Gastroesophageal sphincter (tissue), 4 donors: ENCODE data around the gene DDX52. TPM values are rescaled to one million over a fixed set of nuclear protein-coding genes. Genes with fewer than 3 reads are reported as not detected.

Experiments
- ATAC-seq: fragments of 150-250 bp; one replicate; pipeline ENCODE4 v1.9.1; 2016; ENCODE audit warnings: mild to moderate bottlenecking, moderate library complexity
- H3K27ac ChIP-seq, 4 donors: fragments of 200-600 bp; sonication (generic) in 3 of 4; 1 replicate in 3 of 4; 2 replicates in 1 of 4; pipeline ENCODE4 v1.5.1; 2016 to 2019
- H3K27me3 ChIP-seq: fragments of 200-600 bp; sonication (generic); one replicate; pipeline ENCODE4 v1.5.1; 2019
- H3K36me3 ChIP-seq, 2 donors: fragments of 200-600 bp; sonication (generic); one replicate each; pipeline ENCODE4 v1.5.1; 2019; ENCODE audit warnings: control low read depth in 1 of 2
- H3K4me1 ChIP-seq, 3 donors: fragments of 200-600 bp; sonication (generic); 1 replicate in 2 of 3; 2 replicates in 1 of 3; pipeline ENCODE4 v1.5.1; 2016 to 2019; ENCODE audit warnings: control low read depth in 2 of 3
- H3K4me3 ChIP-seq, 2 donors: fragments of 200-600 bp; sonication (generic); one replicate each; pipeline ENCODE4 v1.5.1; 2019; ENCODE audit warnings: mild to moderate bottlenecking in 1 of 2, moderate library complexity in 1 of 2
- H3K9me3 ChIP-seq, 3 donors: fragments of 200-600 bp; sonication (generic); one replicate each; pipeline ENCODE4 v1.5.1; 2017 to 2019; ENCODE audit warnings: control low read depth in 2 of 3
- EP300 ChIP-seq: sonication (generic); formaldehyde crosslinking; IDR thresholded peaks from one replicate; pipeline ENCODE4 v1.6.1; 2017; ENCODE audit warnings: antibody characterized with exemption, mild to moderate bottlenecking
- POLR2A ChIP-seq, 2 donors: fragments of 450-650 bp; IDR thresholded peaks; one replicate each; pipeline ENCODE4 v1.6.1; 2017; ENCODE audit warnings: antibody characterized with exemption in 2 of 2, mild to moderate bottlenecking in 2 of 2, moderate library complexity in 1 of 2
- POLR2AphosphoS5 ChIP-seq: sonication (generic); formaldehyde crosslinking; IDR thresholded peaks from one replicate; pipeline ENCODE4 v1.6.1; 2017; ENCODE audit warnings: antibody characterized with exemption
- WGBS, 2 donors: methylation state at CpG; one replicate each; pipeline ENCODE4 v1.1.5; 2018; ENCODE audit warnings: low coverage in 1 of 2; 5-methylcytosine and 5-hydroxymethylcytosine counted together
- total RNA-seq, 4 donors: library from RNA; depleted of rRNA; stranded (reverse); fragments of >200 nt; gene quantifications; one replicate each; pipeline ENCODE4 v1.1.0, GENCODE V29; 2016
- TF ChIP-seq, protein P1 (sequence below), 4 experiments: fragments of 200-600 bp in 2 of 4; fragments of 450-650 bp in 2 of 4; sonication (generic) in 1 of 4; IDR thresholded peaks; one replicate each; pipeline ENCODE4 v1.5.1; 2017 to 2019; ENCODE audit warnings: antibody characterized with exemption in 4 of 4, mild to moderate bottlenecking in 2 of 4, moderate library complexity in 2 of 4

DDX52 gene
- total RNA-seq, 4 donors from 2014 or later: 16.4 to 29.9 (median 18.3) TPM

DNA sequence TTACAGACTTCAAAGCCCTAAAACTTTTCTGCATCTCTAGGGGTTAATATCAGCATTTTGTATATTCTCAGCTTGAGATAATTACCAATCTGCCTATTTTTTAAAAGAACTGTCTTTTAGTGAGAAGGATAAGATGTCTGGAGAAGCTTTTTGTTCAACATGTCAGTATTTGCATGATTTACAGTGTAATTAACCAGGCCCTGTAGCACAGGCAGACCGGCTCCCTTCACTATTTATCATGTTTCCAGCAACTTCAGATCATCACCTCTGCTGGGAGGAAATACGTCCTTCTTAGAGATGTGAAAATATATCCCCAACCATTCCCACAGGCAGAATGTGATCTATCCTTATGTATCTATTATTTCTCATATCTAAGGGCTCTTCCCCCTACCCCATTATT lies 8.6 kb upstream of the DDX52 start:
- ATAC-seq: no peak
- Histone ChIP-seq H3K4me1 (no peaks in the 10 kb centered on the region), H3K9me3 (no peaks in the 10 kb centered on the region), H3K27me3 (peaks cover 40% of the 10 kb centered on the region), H3K27ac (no peak overlapping the region), H3K4me3 (no peak overlapping the region), H3K36me3 (no peaks in the 10 kb centered on the region)
- TF ChIP-seq EP300 (no peak), POLR2A (IDR thresholded peaks at IDR 0.05) (no peak), POLR2AphosphoS5 (no peak)
- TF ChIP-seq, protein P1, sequence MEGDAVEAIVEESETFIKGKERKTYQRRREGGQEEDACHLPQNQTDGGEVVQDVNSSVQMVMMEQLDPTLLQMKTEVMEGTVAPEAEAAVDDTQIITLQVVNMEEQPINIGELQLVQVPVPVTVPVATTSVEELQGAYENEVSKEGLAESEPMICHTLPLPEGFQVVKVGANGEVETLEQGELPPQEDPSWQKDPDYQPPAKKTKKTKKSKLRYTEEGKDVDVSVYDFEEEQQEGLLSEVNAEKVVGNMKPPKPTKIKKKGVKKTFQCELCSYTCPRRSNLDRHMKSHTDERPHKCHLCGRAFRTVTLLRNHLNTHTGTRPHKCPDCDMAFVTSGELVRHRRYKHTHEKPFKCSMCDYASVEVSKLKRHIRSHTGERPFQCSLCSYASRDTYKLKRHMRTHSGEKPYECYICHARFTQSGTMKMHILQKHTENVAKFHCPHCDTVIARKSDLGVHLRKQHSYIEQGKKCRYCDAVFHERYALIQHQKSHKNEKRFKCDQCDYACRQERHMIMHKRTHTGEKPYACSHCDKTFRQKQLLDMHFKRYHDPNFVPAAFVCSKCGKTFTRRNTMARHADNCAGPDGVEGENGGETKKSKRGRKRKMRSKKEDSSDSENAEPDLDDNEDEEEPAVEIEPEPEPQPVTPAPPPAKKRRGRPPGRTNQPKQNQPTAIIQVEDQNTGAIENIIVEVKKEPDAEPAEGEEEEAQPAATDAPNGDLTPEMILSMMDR (IDR thresholded peaks at IDR 0.05): no peak
- 26 to 60% methylated on average over 2 of the region's 2 CpGs for WGBS, 2 donors

DNA sequence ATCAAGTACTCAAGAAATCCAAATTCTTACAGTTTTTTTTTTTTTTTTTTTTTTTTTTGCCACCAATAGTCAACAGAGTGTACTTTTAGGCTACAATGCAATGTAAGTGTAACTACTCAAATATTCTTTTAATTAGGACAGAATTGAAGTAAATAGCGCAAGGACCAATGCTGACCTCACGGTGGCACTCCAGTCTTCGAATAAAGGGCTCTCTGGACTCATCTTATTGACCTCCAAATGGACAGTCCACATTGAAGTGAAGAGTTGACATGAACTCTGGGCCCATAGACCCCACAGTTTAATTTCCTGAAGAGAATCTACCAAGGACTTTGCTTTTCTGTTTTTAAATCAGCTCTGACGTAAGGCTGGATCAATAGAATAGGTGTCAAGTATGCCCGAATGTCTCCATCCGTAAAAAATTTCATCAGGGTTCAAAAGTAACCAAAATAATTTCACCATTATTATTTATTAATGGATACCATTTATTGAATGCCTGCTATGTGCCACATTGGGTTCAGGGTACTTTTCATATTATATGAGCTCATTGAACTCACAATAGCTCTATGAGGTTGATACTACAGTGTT lies 7.3 kb upstream of the DDX52 start:
- ATAC-seq: no peak
- TF ChIP-seq, protein P1 (IDR thresholded peaks at IDR 0.05): peak in 3 of 4 experiments; percentile 5 to 28 (median 20)
- no peak for TF ChIP-seq POLR2A (IDR thresholded peaks at IDR 0.05)
- Histone ChIP-seq H3K9me3 (no peaks in the 10 kb centered on the region), H3K4me1 (no peaks in the 10 kb centered on the region), H3K4me3 (no peak overlapping the region), H3K36me3 (no peaks in the 10 kb centered on the region), H3K27ac (no peak overlapping the region), H3K27me3 (peaks cover 44% of the 10 kb centered on the region)
- WGBS, 2 donors: 45 to 53% methylated on average over 6 of the region's 6 CpGs

DNA sequence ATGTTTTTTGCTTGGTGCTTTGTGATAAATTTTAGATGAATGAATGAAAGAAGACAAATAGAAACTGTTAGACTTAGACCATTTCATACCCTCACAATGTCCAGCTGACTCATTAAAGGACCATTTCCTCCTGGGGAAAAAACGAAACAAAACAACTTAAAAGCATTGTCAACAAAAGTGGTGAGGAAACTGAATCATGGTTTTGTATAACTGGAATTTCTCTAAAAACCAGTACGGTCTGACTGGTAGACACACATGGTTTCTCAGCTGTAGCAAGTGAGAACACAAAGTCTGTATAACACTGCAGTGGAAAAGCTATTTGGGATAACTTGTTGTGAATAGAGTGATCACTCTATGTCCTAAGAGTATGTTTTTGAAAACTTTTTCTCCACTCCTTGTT lies 5.3 kb upstream of the DDX52 start:
- peaks cover 0 to 5% (median 0%) of the 10 kb centered on the region in 3 donors for H3K4me1 ChIP-seq
- WGBS, 2 donors: 45 to 47% methylated on average over 2 of the region's 2 CpGs

DNA sequence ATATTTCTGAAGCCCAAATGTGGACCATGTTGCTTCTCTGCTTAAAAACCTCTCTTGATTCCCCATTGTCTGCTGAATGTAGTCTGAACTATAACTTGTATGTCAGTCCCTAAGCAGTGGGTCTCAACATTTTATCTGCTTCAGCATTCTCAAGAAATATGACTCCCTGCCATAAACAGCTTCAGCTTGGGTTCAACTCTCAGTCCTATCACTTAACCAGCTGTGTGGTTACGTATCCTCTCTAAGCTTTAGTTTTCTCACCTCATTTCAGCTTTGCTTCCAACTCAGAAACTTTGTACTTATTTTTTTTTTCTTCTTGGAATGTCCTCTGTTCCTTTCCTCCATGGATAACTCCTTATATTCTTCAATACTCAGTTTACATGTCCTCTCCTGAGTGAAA lies 4.6 kb upstream of the DDX52 start:
- Histone ChIP-seq H3K27me3 (peaks cover 50% of the 10 kb centered on the region), H3K4me1 (peaks cover 0 to 6% (median 0%) of the 10 kb centered on the region in 3 donors), H3K4me3 (no peak overlapping the region), H3K9me3 (no peaks in the 10 kb centered on the region), H3K27ac (no peak overlapping the region), H3K36me3 (no peaks in the 10 kb centered on the region)
- no peak for ATAC-seq
- WGBS, 2 donors: 33 to 67% methylated on average over 1 of the region's 1 CpG
- no peak for TF ChIP-seq POLR2A (IDR thresholded peaks at IDR 0.05)
- TF ChIP-seq EP300: no peak
- TF ChIP-seq POLR2AphosphoS5: no peak
- TF ChIP-seq, protein P1 (IDR thresholded peaks at IDR 0.05): no peak

More for the DNA sequence above, 5.3 kb upstream of the DDX52 start:
- Histone ChIP-seq H3K27me3 (peaks cover 53% of the 10 kb centered on the region), H3K36me3 (no peaks in the 10 kb centered on the region), H3K9me3 (no peaks in the 10 kb centered on the region), H3K27ac (no peak overlapping the region), H3K4me3 (no peak overlapping the region)
- no peak for ATAC-seq
- TF ChIP-seq POLR2AphosphoS5: no peak
- no peak for TF ChIP-seq EP300
- TF ChIP-seq, protein P1 (IDR thresholded peaks at IDR 0.05): no peak
- no peak for TF ChIP-seq POLR2A (IDR thresholded peaks at IDR 0.05)

DNA sequence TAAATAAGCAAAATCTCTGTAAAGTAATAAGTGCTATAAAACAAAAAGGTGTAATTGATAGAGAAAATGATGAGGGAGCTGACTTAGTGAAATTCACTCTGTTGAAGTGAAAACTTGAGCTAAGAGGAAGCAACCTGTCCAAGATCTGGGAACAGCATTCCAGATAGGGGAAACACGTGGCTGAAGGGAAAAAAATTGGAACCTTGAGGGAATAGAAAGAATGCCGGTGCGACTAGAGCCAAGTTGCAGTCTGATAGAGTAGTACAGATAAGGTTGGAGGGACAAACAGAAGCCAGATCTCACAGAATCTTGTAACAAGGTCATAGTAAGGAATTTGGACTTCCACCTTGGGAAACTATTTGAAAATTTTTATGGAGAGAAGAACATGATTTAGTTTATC lies 623 bp upstream of the DDX52 start:
- H3K27ac ChIP-seq: peak overlapping the region in 3 of 4 donors; percentile 91 to 92 (median 91)
- WGBS, 2 donors: 8 to 25% methylated on average over 3 of the region's 3 CpGs
- peak overlapping the region in 1 of 2 donors; percentile 77 for H3K4me3 ChIP-seq
- peaks cover 17% of the 10 kb centered on the region for H3K27me3 ChIP-seq
- no peaks in the 10 kb centered on the region for H3K9me3 ChIP-seq
- TF ChIP-seq POLR2AphosphoS5: no peak
- TF ChIP-seq POLR2A (IDR thresholded peaks at IDR 0.05): no peak
- TF ChIP-seq, protein P1 (IDR thresholded peaks at IDR 0.05): no peak
- TF ChIP-seq EP300: no peak
- H3K4me1 ChIP-seq: peaks cover 0 to 44% (median 6%) of the 10 kb centered on the region in 3 donors
- H3K36me3 ChIP-seq: peaks cover 0 to 27% of the 10 kb centered on the region in 2 donors
- no peak for ATAC-seq
